Ishikawa (cell line): ENCODE results near the gene C1orf115.

Source experiments
- CEBPB ChIP-seq: IDR thresholded peaks from 2 replicates; pipeline ENCODE4 v1.6.1; 2012
- CREB1 ChIP-seq: IDR thresholded peaks from 2 replicates; pipeline ENCODE4 v1.6.1; 2012; ENCODE audit warnings: low read depth
- EGR1 ChIP-seq: IDR thresholded peaks from 2 replicates; pipeline ENCODE4 v1.6.1; 2012
- EP300 ChIP-seq: IDR thresholded peaks from 2 replicates; pipeline ENCODE4 v1.6.1; 2012; ENCODE audit warnings: borderline replicate concordance
- FOXM1 ChIP-seq: IDR thresholded peaks from 2 replicates; pipeline ENCODE4 v1.6.1; 2012; ENCODE audit warnings: low read depth, borderline replicate concordance
- RAD21 ChIP-seq: IDR thresholded peaks from 2 replicates; pipeline ENCODE4 v1.6.1; 2012; ENCODE audit warnings: low read depth
- TAF1 ChIP-seq: IDR thresholded peaks from 2 replicates; pipeline ENCODE4 v1.6.1; 2012; ENCODE audit warnings: low read depth, mild to moderate bottlenecking
- TEAD4 ChIP-seq: IDR thresholded peaks from 2 replicates; pipeline ENCODE4 v1.6.1; 2012
- YY1 ChIP-seq: IDR thresholded peaks from 2 replicates; pipeline ENCODE4 v1.6.1; 2012; ENCODE audit warnings: low read depth
- TF ChIP-seq, protein P1 (sequence below): IDR thresholded peaks from 2 replicates; pipeline ENCODE4 v1.6.1; 2012
- TF ChIP-seq, protein P2 (sequence below): IDR thresholded peaks from 2 replicates; pipeline ENCODE4 v1.6.1; 2012
- TF ChIP-seq, protein P3 (sequence below): IDR thresholded peaks from 2 replicates; pipeline ENCODE4 v1.6.1; 2012; ENCODE audit warnings: low read depth, mild to moderate bottlenecking

DNA sequence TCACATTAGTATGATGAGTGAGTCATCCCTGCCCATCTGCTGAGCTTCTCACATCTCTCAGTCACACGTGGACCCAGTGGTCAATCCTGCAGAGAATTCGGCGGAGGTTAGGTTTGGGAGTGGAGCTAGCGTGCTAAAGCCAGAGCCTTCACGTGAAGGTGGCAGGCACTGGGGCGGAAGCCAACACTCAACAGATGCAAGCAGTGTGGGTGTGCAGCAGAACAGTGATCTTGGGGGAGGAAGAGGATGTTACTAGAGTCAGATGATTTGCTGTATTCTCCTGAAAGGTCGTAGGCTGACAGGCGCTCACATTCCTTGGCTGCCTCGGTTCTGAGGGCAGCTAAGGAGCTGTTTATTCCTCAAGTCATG, 6.7 kb downstream of the C1orf115 start:
- no peak for TF ChIP-seq EP300
- TF ChIP-seq, protein P1, sequence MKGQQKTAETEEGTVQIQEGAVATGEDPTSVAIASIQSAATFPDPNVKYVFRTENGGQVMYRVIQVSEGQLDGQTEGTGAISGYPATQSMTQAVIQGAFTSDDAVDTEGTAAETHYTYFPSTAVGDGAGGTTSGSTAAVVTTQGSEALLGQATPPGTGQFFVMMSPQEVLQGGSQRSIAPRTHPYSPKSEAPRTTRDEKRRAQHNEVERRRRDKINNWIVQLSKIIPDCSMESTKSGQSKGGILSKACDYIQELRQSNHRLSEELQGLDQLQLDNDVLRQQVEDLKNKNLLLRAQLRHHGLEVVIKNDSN = no peak
- TF ChIP-seq, protein P2, sequence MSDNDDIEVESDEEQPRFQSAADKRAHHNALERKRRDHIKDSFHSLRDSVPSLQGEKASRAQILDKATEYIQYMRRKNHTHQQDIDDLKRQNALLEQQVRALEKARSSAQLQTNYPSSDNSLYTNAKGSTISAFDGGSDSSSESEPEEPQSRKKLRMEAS = no peak
- no peak for TF ChIP-seq TEAD4
- TF ChIP-seq EGR1 = no peak
- TF ChIP-seq RAD21 = no peak
- TF ChIP-seq FOXM1 = no peak
- no peak for TF ChIP-seq CREB1
- no peak for TF ChIP-seq CEBPB
- TF ChIP-seq, protein P3, sequence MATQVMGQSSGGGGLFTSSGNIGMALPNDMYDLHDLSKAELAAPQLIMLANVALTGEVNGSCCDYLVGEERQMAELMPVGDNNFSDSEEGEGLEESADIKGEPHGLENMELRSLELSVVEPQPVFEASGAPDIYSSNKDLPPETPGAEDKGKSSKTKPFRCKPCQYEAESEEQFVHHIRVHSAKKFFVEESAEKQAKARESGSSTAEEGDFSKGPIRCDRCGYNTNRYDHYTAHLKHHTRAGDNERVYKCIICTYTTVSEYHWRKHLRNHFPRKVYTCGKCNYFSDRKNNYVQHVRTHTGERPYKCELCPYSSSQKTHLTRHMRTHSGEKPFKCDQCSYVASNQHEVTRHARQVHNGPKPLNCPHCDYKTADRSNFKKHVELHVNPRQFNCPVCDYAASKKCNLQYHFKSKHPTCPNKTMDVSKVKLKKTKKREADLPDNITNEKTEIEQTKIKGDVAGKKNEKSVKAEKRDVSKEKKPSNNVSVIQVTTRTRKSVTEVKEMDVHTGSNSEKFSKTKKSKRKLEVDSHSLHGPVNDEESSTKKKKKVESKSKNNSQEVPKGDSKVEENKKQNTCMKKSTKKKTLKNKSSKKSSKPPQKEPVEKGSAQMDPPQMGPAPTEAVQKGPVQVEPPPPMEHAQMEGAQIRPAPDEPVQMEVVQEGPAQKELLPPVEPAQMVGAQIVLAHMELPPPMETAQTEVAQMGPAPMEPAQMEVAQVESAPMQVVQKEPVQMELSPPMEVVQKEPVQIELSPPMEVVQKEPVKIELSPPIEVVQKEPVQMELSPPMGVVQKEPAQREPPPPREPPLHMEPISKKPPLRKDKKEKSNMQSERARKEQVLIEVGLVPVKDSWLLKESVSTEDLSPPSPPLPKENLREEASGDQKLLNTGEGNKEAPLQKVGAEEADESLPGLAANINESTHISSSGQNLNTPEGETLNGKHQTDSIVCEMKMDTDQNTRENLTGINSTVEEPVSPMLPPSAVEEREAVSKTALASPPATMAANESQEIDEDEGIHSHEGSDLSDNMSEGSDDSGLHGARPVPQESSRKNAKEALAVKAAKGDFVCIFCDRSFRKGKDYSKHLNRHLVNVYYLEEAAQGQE = no peak
- no peak for TF ChIP-seq TAF1
- TF ChIP-seq YY1 = no peak
